GM19455 (cell line): Measurements from ENCODE around the gene P2RY2.

Source experiments
- ATAC-seq: cut with Tn5 transposase; IDR thresholded peaks from one replicate; pipeline ENCODE4 v1.9.1; 2021; ENCODE audit not compliant: unreplicated experiment

Gene P2RY2

GRCh38 chr11:73281796-73282660, 63.9 kb downstream of the P2RY2 start:
- no peak for ATAC-seq

GRCh38 chr11:73283276-73284000, 65.4 kb downstream of the P2RY2 start:
- ATAC-seq: no peak

- no peak for ATAC-seq
These were observed 66.0 kb downstream of the P2RY2 start for GRCh38 chr11:73284106-73284505.

DNA sequence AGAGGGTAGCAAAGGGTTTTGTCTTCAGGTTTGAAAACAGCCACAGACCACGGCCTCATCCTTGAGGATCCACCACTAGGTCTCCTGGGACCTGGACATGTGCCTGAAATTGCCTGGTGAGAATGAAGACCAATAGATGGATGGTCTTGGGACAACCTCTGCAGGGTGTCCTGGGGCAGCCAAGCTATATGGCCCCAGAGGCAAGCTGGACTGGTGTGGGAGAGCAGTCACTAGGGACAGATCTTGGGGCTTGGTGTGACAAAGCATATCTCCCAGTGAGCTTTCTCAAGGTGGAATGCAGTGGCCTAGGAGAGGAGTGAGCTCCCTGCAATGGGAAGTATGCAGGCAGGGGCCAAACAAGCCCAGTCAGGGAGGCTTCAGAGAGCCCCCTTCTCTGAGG, 67.6 kb downstream of the P2RY2 start:
- ATAC-seq: no peak
